WTC11 (cell line): Measurements from ENCODE around the gene CLPTM1L. TPM values are rescaled to one million over a fixed set of nuclear protein-coding genes. Genes with fewer than 3 reads are reported as not detected.

ENCODE experiments used
- ATAC-seq: fragments of 200-7000 bp; cut with Tn5 transposase; 2 replicates; pipeline ENCODE4 v1.10.0; 2021; ENCODE audit warnings: mild to moderate bottlenecking, moderate library complexity
- CTCF ChIA-PET: fragments of 300-600 bp; sonication (Branson Sonifier 250); formaldehyde crosslinking; loops from one replicate; lab custom pipeline; 2021; ENCODE audit warnings: antibody characterized with exemption; lab: Charles Lee
- POLR2A ChIA-PET: fragments of 350-600 bp; sonication (Branson Sonifier 250); formaldehyde crosslinking; loops from one replicate; lab custom pipeline; 2021; ENCODE audit warnings: antibody characterized with exemption; lab: Charles Lee
- DNase-seq: peaks from one replicate; pipeline ENCODE4 v3.0.0; 2021; ENCODE audit warnings: low spot score
- H3K27ac Mint-ChIP-seq: 2 replicates; pipeline ENCODE4 v1.8.0; 2021; ENCODE audit warnings: mixed read lengths
- H3K27me3 Mint-ChIP-seq: 2 replicates; pipeline ENCODE4 v1.8.0; 2021; ENCODE audit warnings: low read depth, mild to moderate bottlenecking, moderate library complexity, mixed read lengths
- H3K36me3 Mint-ChIP-seq: 2 replicates; pipeline ENCODE4 v1.8.0; 2021; ENCODE audit warnings: mixed read lengths
- H3K4me1 Mint-ChIP-seq: 2 replicates; pipeline ENCODE4 v1.8.0; 2022; ENCODE audit warnings: mixed read lengths
- H3K4me3 Mint-ChIP-seq: 2 replicates; pipeline ENCODE4 v1.8.0; 2021; ENCODE audit warnings: mild to moderate bottlenecking, moderate library complexity, mixed read lengths
- H3K9me3 Mint-ChIP-seq: 2 replicates; pipeline ENCODE4 v1.8.0; 2021; ENCODE audit warnings: mixed read lengths
- ATF2 ChIP-seq: sonication (generic); formaldehyde crosslinking; IDR thresholded peaks from 2 replicates; pipeline ENCODE4 v1.8.1; 2022; ENCODE audit warnings: low read depth, missing genetic modification reagents, borderline replicate concordance
- CBFB ChIP-seq: sonication (generic); formaldehyde crosslinking; IDR thresholded peaks from 2 replicates; pipeline ENCODE4 v1.8.1; 2022; ENCODE audit warnings: mild to moderate bottlenecking, low read depth, missing genetic modification reagents
- CTCF ChIP-seq: fragments of 200-600 bp; IDR thresholded peaks from 2 replicates; pipeline ENCODE4 v1.8.0; 2022; ENCODE audit warnings: antibody characterized with exemption
- E2F1 ChIP-seq: sonication (generic); formaldehyde crosslinking; IDR thresholded peaks from 2 replicates; pipeline ENCODE4 v1.8.0; 2022; ENCODE audit warnings: mild to moderate bottlenecking, missing genetic modification reagents
- FOXK1 ChIP-seq: sonication (generic); formaldehyde crosslinking; IDR thresholded peaks from 2 replicates; pipeline ENCODE4 v1.8.0; 2022; ENCODE audit warnings: mild to moderate bottlenecking, moderate library complexity, missing genetic modification reagents
- MXD4 ChIP-seq: fragments of 250-450 bp; sonication (Bioruptor Pico); IDR thresholded peaks from 2 replicates; pipeline ENCODE4 v1.8.0; 2021; ENCODE audit warnings: mild to moderate bottlenecking, moderate library complexity, borderline replicate concordance
- MYBL2 ChIP-seq: sonication (generic); formaldehyde crosslinking; IDR thresholded peaks from 2 replicates; pipeline ENCODE4 v1.8.1; 2023; ENCODE audit warnings: mild to moderate bottlenecking, moderate library complexity, missing genetic modification reagents
- NFE2L1 ChIP-seq: sonication (generic); formaldehyde crosslinking; IDR thresholded peaks from 2 replicates; pipeline ENCODE4 v1.8.1; 2023; ENCODE audit warnings: missing genetic modification reagents
- OVOL2 ChIP-seq: fragments of 250-450 bp; sonication (Bioruptor Pico); IDR thresholded peaks from 2 replicates; pipeline ENCODE4 v1.9.0; 2021; ENCODE audit warnings: mild to moderate bottlenecking, borderline replicate concordance
- SOX15 ChIP-seq: fragments of 250-450 bp; sonication (Bioruptor Pico); IDR thresholded peaks from 2 replicates; pipeline ENCODE4 v1.9.0; 2021; ENCODE audit warnings: mild to moderate bottlenecking
- STAT6 ChIP-seq: sonication (generic); formaldehyde crosslinking; conservative IDR thresholded peaks from 2 replicates; pipeline ENCODE4 v1.8.1; 2023; ENCODE audit warnings: mild to moderate bottlenecking, low read depth, missing genetic modification reagents, moderate library complexity
- TCF7 ChIP-seq: sonication (generic); formaldehyde crosslinking; IDR thresholded peaks from 2 replicates; pipeline ENCODE4 v1.8.0; 2022; ENCODE audit warnings: mild to moderate bottlenecking, low read depth, missing genetic modification reagents, moderate library complexity
- TEAD1 ChIP-seq: sonication (generic); formaldehyde crosslinking; IDR thresholded peaks from 2 replicates; pipeline ENCODE4 v1.8.0; 2022; ENCODE audit warnings: mild to moderate bottlenecking, missing genetic modification reagents
- ZBTB21 ChIP-seq: sonication (generic); formaldehyde crosslinking; IDR thresholded peaks from 2 replicates; pipeline ENCODE4 v1.8.1; 2023; ENCODE audit warnings: mild to moderate bottlenecking, missing genetic modification reagents, borderline replicate concordance
- ZBTB43 ChIP-seq: sonication (generic); formaldehyde crosslinking; IDR thresholded peaks from 2 replicates; pipeline ENCODE4 v1.8.1; 2023; ENCODE audit warnings: mild to moderate bottlenecking, missing genetic modification reagents
- ZNF138 ChIP-seq: sonication (generic); formaldehyde crosslinking; conservative IDR thresholded peaks from 2 replicates; pipeline ENCODE4 v1.8.1; 2022; ENCODE audit warnings: mild to moderate bottlenecking, moderate library complexity, missing genetic modification reagents
- ZNF416 ChIP-seq: fragments of 250-450 bp; sonication (Bioruptor Pico); IDR thresholded peaks from 2 replicates; pipeline ENCODE4 v1.9.0; 2021; ENCODE audit warnings: mild to moderate bottlenecking, inconsistent platforms
- ZNF532 ChIP-seq: fragments of 250-450 bp; sonication (Bioruptor Pico); IDR thresholded peaks from 2 replicates; pipeline ENCODE4 v1.9.0; 2021; ENCODE audit warnings: mild to moderate bottlenecking, borderline replicate concordance
- ZNF671 ChIP-seq: fragments of 250-450 bp; sonication (Bioruptor Pico); IDR thresholded peaks from 2 replicates; pipeline ENCODE4 v1.8.0; 2021; ENCODE audit warnings: mild to moderate bottlenecking
- ZSCAN18 ChIP-seq: fragments of 250-450 bp; sonication (Bioruptor Pico); IDR thresholded peaks from 2 replicates; pipeline ENCODE4 v2.1.2; 2022; ENCODE audit warnings: mild to moderate bottlenecking, moderate library complexity
- total RNA-seq: library from RNA; stranded (reverse); gene quantifications from 3 replicates; pipeline ENCODE4 v1.2.3, GENCODE V29; 2021

The CLPTM1L gene
- total RNA-seq, 1 experiment from 2014 or later: 92.8 TPM

GRCh38 chr5:1363581-1363980 is 18.7 kb upstream of the CLPTM1L start:
- Mint-ChIP-seq H3K27me3 (peaks cover 2% of the 10 kb centered on the region; the same call in 1 of the 2 replicates), H3K4me3 (no peak overlapping the region), H3K9me3 (no peaks in the 10 kb centered on the region), H3K36me3 (no peaks in the 10 kb centered on the region), H3K27ac (no peak overlapping the region), H3K4me1 (peaks cover 12% of the 10 kb centered on the region; the same call in 1 of the 2 replicates)
- ChIA-PET POLR2A (no interaction called here), CTCF (interaction anchor here (4.6 kb wide), 1 partner anchor 17 kb away, joined by 22 read pairs; no protein-coding TSS in a partner anchor)
- DNase-seq (no peak), ATAC-seq (no peak)
- TF ChIP-seq STAT6 (CRISPR knock-in tag) (no peak), ZNF671 (CRISPR knock-in tag) (no peak), ZNF532 (CRISPR knock-in tag) (no peak), ZSCAN18 (CRISPR knock-in tag) (no peak), ZNF416 (CRISPR knock-in tag) (no peak), MXD4 (CRISPR knock-in tag) (no peak), ZBTB21 (CRISPR knock-in tag) (no peak), TCF7 (CRISPR knock-in tag) (no peak), ZNF138 (CRISPR knock-in tag) (no peak), TEAD1 (CRISPR knock-in tag) (no peak), E2F1 (CRISPR knock-in tag) (no peak), ZBTB43 (CRISPR knock-in tag) (no peak), CTCF (no peak), MYBL2 (CRISPR knock-in tag) (no peak), FOXK1 (CRISPR knock-in tag) (no peak), NFE2L1 (CRISPR knock-in tag) (no peak), ATF2 (CRISPR knock-in tag) (no peak), CBFB (CRISPR knock-in tag) (no peak), OVOL2 (CRISPR knock-in tag) (no peak), SOX15 (no peak)
